ENCODE data around the gene E2F6. TPM values are rescaled to one million over a fixed set of nuclear protein-coding genes. Genes with fewer than 3 reads are reported as not detected.

Gene E2F6
- total and polyA plus RNA-seq, 2 experiments from 2014 or later: 11.5 to 15.3 TPM

DNA sequence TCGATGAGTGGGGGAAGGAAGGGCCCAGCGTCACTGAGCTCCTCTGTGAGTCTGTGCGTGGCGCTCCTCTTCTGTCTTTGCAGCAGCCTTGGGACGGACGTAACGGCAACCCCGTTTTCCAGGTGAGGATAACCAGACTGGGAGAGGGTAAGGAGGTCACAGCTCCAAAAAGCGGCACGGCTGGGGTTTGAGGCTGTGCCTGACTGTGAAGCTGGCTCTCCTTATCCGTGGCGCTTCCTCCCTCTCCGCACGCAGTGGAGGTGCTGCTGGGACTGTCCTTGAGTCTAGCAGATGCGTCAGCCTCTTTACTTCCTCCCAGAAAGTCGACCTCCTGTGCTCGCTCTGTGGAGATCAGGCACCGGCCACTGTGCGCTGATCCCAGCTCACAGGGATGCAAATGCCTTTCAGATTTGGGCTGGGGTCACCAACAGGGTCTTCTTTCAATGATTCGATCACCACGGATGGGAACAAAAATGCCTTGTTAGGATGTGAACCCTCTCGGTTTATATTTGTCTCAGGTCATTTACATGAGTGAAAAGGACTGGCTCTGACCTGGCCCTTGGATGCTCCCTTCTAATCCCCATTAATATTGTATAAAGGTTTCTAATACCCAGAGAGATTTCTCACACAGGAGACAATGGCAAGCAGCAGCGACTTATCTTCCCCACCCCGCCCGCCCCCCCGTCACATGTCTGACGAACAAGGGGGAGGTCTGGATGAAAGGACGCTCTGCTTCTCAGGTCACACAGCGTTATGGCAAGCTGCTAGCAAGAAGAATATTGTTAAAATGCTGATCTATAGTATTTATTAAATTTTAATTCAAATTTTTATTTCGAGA lies 30.1 kb upstream of the E2F6 start:
- no peaks in the 10 kb centered on the region for H3K4me1 ChIP-seq (ENCODE audit: insufficient read depth)
- H3K9ac ChIP-seq: no peak overlapping the region
- no peak for DNase-seq
- WGBS, 2 experiments (ENCODE audit: low coverage in 1 of 2, low lambda C conversion rate in 2 of 2, missing lambda C conversion rate in 2 of 2): 67 to 69% methylated on average over 30 of the region's 30 CpGs
- TF ChIP-seq EZH2phosphoT487 (IDR thresholded peaks at IDR 0.05; ENCODE audit: insufficient read depth, low read depth) (no peak), EZH2 (IDR thresholded peaks at IDR 0.05; ENCODE audit: insufficient read depth, poor library complexity, severe bottlenecking) (no peak)
- in situ Hi-C loops (cut with MboI): no loop called here
- no peak overlapping the region for H3K4me3 ChIP-seq
- H3K27me3 ChIP-seq (replicated peaks; ENCODE audit: insufficient read depth): no peaks in the 10 kb centered on the region; the same call in 1 of the 2 replicates
- no peak overlapping the region for H3K4me2 ChIP-seq (ENCODE audit: unreplicated experiment)
- no peaks in the 10 kb centered on the region for H3F3A ChIP-seq (ENCODE audit: insufficient read depth)
- H3K79me2 ChIP-seq (ENCODE audit: insufficient read depth): no peaks in the 10 kb centered on the region
- no peaks in the 10 kb centered on the region for H3K9me3 ChIP-seq (ENCODE audit: low read depth)
- H3K9me2 ChIP-seq (ENCODE audit: insufficient read depth): no peaks in the 10 kb centered on the region
- no peak overlapping the region for H2AFZ ChIP-seq
- H3K27ac ChIP-seq: no peak overlapping the region
- H4K20me1 ChIP-seq (ENCODE audit: insufficient read depth): no peaks in the 10 kb centered on the region
- H3K36me3 ChIP-seq (ENCODE audit: low read depth): no peaks in the 10 kb centered on the region

DNA sequence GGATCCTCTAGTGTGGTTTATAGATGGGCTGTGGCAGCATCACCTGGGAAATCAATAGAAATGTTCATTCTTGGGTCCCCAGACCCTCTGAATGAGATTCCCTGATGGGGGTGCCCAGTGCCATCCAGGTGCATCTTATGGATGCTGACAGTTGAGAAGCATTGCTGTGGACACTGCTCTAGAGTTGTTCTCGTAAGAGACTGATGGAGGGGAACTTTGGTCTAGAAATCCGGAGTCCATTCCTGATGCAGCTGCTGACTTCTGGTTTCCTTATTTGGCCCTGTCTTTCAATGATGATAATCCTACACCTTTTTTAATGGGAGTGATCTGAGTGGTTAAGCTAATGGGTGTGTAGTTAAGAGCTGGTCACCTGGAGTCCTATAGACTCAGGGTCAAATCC lies 28.3 kb upstream of the E2F6 start:
- no peak for DNase-seq
- Histone ChIP-seq H3K9me3 (ENCODE audit: low read depth) (no peaks in the 10 kb centered on the region), H3K27me3 (replicated peaks; ENCODE audit: insufficient read depth) (no peaks in the 10 kb centered on the region; the same call in 1 of the 2 replicates), H3K9me2 (ENCODE audit: insufficient read depth) (no peaks in the 10 kb centered on the region), H4K20me1 (ENCODE audit: insufficient read depth) (no peaks in the 10 kb centered on the region), H3K9ac (no peak overlapping the region), H3F3A (ENCODE audit: insufficient read depth) (no peaks in the 10 kb centered on the region), H3K4me1 (ENCODE audit: insufficient read depth) (no peaks in the 10 kb centered on the region), H3K4me2 (ENCODE audit: unreplicated experiment) (no peak overlapping the region), H3K27ac (no peak overlapping the region), H3K79me2 (ENCODE audit: insufficient read depth) (no peaks in the 10 kb centered on the region), H2AFZ (no peak overlapping the region), H3K36me3 (ENCODE audit: low read depth) (no peaks in the 10 kb centered on the region), H3K4me3 (no peak overlapping the region)
- in situ Hi-C loops (cut with MboI): no loop called here
- WGBS, 2 experiments (ENCODE audit: low coverage in 1 of 2, low lambda C conversion rate in 2 of 2, missing lambda C conversion rate in 2 of 2): 84 to 89% methylated on average over 2 of the region's 2 CpGs
- no peak for TF ChIP-seq EZH2phosphoT487 (IDR thresholded peaks at IDR 0.05; ENCODE audit: insufficient read depth, low read depth)
- TF ChIP-seq EZH2 (IDR thresholded peaks at IDR 0.05; ENCODE audit: insufficient read depth, poor library complexity, severe bottlenecking): no peak

- H3K27me3 ChIP-seq (replicated peaks; ENCODE audit: insufficient read depth): peaks cover 1% of the 10 kb centered on the region; the same call in 1 of the 2 replicates
- no peak overlapping the region for H3K4me2 ChIP-seq (ENCODE audit: unreplicated experiment)
- no peaks in the 10 kb centered on the region for H3F3A ChIP-seq (ENCODE audit: insufficient read depth)
- H3K79me2 ChIP-seq (ENCODE audit: insufficient read depth): no peaks in the 10 kb centered on the region
- TF ChIP-seq EZH2 (IDR thresholded peaks at IDR 0.05; ENCODE audit: insufficient read depth, poor library complexity, severe bottlenecking) (no peak), EZH2phosphoT487 (IDR thresholded peaks at IDR 0.05; ENCODE audit: insufficient read depth, low read depth) (no peak)
- no peak for DNase-seq
- in situ Hi-C loops (cut with MboI): no loop called here
- no peak overlapping the region for H3K9ac ChIP-seq
- no peak overlapping the region for H3K27ac ChIP-seq
- no peaks in the 10 kb centered on the region for H3K9me3 ChIP-seq (ENCODE audit: low read depth)
- H3K9me2 ChIP-seq (ENCODE audit: insufficient read depth): no peaks in the 10 kb centered on the region
- no peaks in the 10 kb centered on the region for H3K4me1 ChIP-seq (ENCODE audit: insufficient read depth)
- no peaks in the 10 kb centered on the region for H4K20me1 ChIP-seq (ENCODE audit: insufficient read depth)
- no peak overlapping the region for H2AFZ ChIP-seq
- H3K4me3 ChIP-seq: no peak overlapping the region
- WGBS, 2 experiments (ENCODE audit: low coverage in 1 of 2, low lambda C conversion rate in 2 of 2, missing lambda C conversion rate in 2 of 2): 69 to 79% methylated on average over 6 of the region's 6 CpGs
- no peaks in the 10 kb centered on the region for H3K36me3 ChIP-seq (ENCODE audit: low read depth)
These were observed 27.3 kb upstream of the E2F6 start for GRCh38 chr2:11493282-11493681.

- no peaks in the 10 kb centered on the region for H3K4me1 ChIP-seq (ENCODE audit: insufficient read depth)
- no peaks in the 10 kb centered on the region for H3K36me3 ChIP-seq (ENCODE audit: low read depth)
- H3K79me2 ChIP-seq (ENCODE audit: insufficient read depth): no peaks in the 10 kb centered on the region
- no peak overlapping the region for H3K9ac ChIP-seq
- no peaks in the 10 kb centered on the region for H3F3A ChIP-seq (ENCODE audit: insufficient read depth)
- no peak overlapping the region for H3K4me2 ChIP-seq (ENCODE audit: unreplicated experiment)
- H3K27ac ChIP-seq: no peak overlapping the region
- no peaks in the 10 kb centered on the region for H3K9me2 ChIP-seq (ENCODE audit: insufficient read depth)
- no peaks in the 10 kb centered on the region for H4K20me1 ChIP-seq (ENCODE audit: insufficient read depth)
- DNase-seq: no peak
- TF ChIP-seq EZH2phosphoT487 (IDR thresholded peaks at IDR 0.05; ENCODE audit: insufficient read depth, low read depth) (no peak), EZH2 (IDR thresholded peaks at IDR 0.05; ENCODE audit: insufficient read depth, poor library complexity, severe bottlenecking) (no peak)
- H2AFZ ChIP-seq: no peak overlapping the region
- WGBS, 2 experiments (ENCODE audit: low coverage in 1 of 2, low lambda C conversion rate in 2 of 2, missing lambda C conversion rate in 2 of 2): 73 to 94% methylated on average over 1 of the region's 1 CpG
- no peak overlapping the region for H3K4me3 ChIP-seq
- no peaks in the 10 kb centered on the region for H3K9me3 ChIP-seq (ENCODE audit: low read depth)
- H3K27me3 ChIP-seq (replicated peaks; ENCODE audit: insufficient read depth): peaks cover 7% of the 10 kb centered on the region; the same call in 1 of the 2 replicates
- in situ Hi-C loops (cut with MboI): no loop called here
These were observed 26.8 kb upstream of the E2F6 start for GRCh38 chr2:11492720-11493119.
